Measurements from ENCODE around the gene PICK1. TPM values are rescaled to one million over a fixed set of nuclear protein-coding genes. Genes with fewer than 3 reads are reported as not detected.
"Not testable (repeated sequence)": the region's sequence is repeated elsewhere in the genome, so short reads cannot be mapped to it uniquely, and the experiment has no call there.

PICK1 gene
- total RNA-seq, 1 donor from 2014 or later: 14.9 TPM

GRCh38 chr22:38115423-38116205 is 58.4 kb downstream of the PICK1 start:
- no peak for DNase-seq

GRCh38 chr22:38117556-38117955 is 60.4 kb downstream of the PICK1 start:
- DNase-seq: not testable (repeated sequence)

DNA sequence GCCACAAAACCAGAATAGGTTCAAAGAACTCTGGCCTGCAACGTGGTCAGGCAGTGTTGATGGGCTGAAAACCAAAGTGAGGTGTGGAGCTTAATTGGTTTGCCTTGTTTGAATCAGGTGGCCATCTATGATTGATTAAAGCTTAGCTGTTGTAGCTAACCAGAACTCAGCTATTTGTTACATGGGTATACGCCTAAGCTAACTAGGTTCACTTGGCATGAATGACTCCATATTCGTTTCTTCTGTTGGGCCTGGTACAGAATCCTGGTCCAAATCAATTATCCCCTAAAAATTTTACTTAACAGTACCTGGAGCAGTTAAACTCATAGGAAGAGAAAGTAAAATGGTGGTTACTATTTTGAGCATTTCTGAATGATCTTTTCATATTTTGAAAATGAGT is 61.0 kb downstream of the PICK1 start:
- no peak for DNase-seq

DNA sequence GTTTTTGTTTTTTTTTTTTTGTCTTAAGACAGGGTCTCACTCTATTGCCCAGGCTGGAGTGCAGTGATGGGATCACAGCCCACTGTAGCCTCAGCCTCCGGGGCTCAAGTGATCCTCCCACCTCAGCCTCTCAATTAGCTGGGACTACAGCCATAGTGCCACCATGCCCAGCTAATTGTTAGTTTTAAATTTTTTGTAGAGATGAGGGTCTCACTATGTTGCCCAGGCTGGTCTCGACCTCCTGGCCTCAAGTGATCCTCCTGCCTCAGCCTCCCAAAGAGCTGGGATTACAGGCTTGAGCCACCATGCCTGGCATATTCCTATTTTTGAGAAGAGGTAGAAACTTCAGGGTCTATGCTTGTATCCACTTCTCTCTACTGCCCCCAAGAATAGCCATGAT is 61.5 kb downstream of the PICK1 start:
- DNase-seq: not testable (repeated sequence)

GRCh38 chr22:38120359-38121110 is 63.3 kb downstream of the PICK1 start:
- DNase-seq: no peak

- no peak for DNase-seq
Measured at GRCh38 chr22:38122616-38123015, 65.4 kb downstream of the PICK1 start.

DNA sequence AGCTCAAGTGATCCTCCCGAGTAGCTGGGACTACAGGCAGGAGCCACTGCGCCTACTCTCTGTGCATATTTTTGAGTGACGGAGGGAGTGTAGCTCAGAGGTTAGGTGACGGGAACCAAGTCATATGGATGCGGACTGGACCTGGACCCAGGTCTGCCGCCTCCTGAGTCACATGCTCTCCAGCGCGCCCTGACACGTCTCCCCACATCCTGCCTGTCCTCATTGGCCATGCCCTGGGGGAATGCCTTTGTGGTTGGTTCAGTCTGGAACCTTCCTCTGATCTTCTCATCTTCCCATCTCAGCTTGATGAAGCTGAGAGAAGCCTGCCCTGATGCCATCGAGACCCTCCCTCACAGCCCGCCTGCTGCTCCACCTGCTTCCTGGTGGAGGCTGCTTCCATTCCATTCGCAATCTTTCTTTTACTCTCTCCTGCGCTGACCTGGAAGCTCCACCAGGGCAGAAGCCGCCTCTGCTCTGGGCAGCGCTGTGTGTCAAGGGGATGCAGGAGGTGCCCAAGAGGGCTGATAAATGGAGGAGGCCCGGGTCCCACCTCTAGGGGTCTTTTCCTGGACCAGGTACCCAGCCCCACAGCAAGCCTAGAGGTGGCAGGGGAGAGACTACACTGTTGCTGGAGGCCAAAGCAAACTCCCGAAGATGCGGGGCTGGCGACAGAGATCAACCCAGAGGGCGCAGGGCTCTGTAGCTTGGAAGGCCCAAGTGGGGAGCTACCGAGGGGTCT is 67.2 kb downstream of the PICK1 start:
- DNase-seq: no peak

DNA sequence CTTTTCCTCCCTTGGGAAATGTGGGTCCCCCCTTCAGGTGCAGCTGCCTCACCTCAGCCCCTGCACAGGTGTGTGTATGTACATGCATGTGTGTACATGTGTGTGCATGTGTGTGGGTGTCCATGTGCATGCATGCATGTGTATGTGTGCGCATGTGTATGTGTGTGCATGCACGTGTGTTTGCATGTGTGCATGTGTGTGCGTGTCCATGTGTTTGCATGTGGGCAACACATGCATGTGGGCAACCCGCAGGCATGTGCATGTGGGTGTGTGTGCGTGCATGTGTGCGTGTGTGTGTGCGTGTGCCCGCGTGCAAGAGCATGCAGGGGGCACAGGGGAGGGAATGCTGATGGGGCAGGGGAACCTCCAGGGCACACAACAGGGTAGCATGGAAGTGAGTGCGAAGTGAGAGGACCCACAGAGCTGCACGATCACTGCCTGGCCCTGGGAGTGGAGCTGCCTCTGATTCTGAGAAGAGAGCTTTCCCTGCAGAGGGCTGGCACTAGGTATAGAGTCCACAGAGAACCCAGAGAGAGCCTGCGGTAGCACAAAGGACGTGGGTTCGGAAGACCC is 67.9 kb downstream of the PICK1 start:
- no peak for DNase-seq

Other genes starting within 250 kb of the PICK1 start
- gene GCAT, start 249.5 kb upstream of the PICK1 start, total RNA-seq: 16.7 TPM
- gene GALR3, start 234.0 kb upstream of the PICK1 start, total RNA-seq: not detected
- gene ANKRD54, start 213.1 kb upstream of the PICK1 start, total RNA-seq: 23.5 TPM
- gene EIF3L, start 208.0 kb upstream of the PICK1 start, total RNA-seq: 606 TPM
- gene MICALL1, start 151.1 kb upstream of the PICK1 start, total RNA-seq: 19.3 TPM
- gene C22orf23, start 103.8 kb upstream of the PICK1 start, total RNA-seq: not detected
- gene POLR2F, start 103.7 kb upstream of the PICK1 start, total RNA-seq: 24.7 TPM
- gene SOX10, start 72.8 kb upstream of the PICK1 start, total RNA-seq: 14.9 TPM
- gene SLC16A8, start 26.8 kb downstream of the PICK1 start, total RNA-seq: not detected
- gene BAIAP2L2, start 53.3 kb downstream of the PICK1 start, total RNA-seq: not detected
- gene PLA2G6, start 124.4 kb downstream of the PICK1 start, total RNA-seq: 15.3 TPM
- gene MAFF, start 144.6 kb downstream of the PICK1 start, total RNA-seq: 20.9 TPM
- 34.3 TPM for gene TMEM184B, start 215.6 kb downstream of the PICK1 start, total RNA-seq

Data from tongue (tissue), 2 donors.